ENCODE measurements around the gene TFAP2E.
"Not testable (repeated sequence)": the region's sequence is repeated elsewhere in the genome, so short reads cannot be mapped to it uniquely, and the experiment has no call there.

The TFAP2E gene

DNA sequence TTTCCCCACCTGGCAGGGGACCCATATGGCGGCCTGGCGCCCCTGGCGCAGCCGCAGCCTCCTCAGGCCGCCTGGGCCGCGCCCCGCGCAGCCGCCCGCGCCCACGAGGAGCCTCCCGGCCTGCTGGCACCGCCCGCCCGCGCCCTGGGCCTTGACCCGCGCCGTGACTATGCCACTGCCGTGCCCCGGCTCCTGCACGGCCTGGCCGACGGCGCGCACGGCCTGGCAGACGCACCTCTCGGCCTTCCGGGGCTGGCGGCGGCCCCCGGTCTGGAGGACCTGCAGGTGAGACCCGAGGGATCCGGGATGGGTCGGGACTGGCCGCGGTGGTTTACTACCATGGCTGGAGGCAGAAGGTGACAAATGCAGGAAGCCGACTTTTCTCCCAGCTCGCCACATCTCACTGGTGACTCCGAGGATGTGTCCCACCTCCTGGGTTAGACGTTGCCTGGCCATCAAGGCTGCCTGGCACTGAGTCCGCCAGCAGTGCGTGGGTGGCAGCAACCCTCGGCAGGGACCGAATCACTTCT, 1.1 kb downstream of the TFAP2E start:
- no peak for DNase-seq (ENCODE audit: low read depth in 2 of 2)

DNA sequence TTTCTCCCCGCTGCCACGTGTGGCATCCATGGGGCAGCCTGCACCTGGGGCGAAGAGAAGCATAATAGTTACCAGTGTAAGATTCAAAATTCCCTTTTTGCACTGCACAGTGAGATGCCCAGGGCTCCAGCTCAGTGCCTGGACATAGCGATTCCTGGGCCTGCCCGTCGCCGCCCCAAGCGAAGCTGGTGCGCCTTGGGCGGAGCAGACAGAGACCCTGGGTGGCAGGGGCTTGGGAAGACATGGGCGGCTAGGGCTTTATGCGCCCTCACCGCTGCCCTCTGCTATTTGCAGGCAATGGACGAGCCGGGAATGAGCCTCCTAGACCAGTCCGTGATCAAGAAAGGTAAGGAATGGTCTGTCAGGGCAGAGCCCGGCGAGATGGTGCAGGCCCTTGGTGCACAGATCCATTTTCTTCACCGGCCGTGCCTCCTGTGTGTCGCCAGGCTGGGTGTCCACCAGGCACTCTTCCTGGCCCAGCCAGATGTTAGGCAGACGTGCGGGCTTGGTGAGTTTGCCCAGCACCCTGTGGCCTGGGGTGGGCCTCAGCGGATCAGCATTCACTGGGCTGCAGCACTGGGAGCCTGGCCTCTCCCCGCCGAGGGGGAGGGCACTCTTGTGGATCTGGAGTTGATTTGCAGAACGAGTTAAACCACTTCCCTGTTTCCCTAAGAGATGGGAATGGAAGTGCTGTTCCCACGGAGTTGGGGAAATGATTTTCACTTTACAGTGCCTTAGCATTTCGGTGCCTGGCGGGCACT, 1.7 kb downstream of the TFAP2E start:
- DNase-seq (ENCODE audit: low read depth in 2 of 2): no peak

GRCh38 chr1:35575416-35575958, 2.4 kb downstream of the TFAP2E start:
- DNase-seq (ENCODE audit: low read depth in 2 of 2): no peak

GRCh38 chr1:35576061-35576765, 3.1 kb downstream of the TFAP2E start:
- DNase-seq (ENCODE audit: low read depth in 2 of 2): no peak

DNA sequence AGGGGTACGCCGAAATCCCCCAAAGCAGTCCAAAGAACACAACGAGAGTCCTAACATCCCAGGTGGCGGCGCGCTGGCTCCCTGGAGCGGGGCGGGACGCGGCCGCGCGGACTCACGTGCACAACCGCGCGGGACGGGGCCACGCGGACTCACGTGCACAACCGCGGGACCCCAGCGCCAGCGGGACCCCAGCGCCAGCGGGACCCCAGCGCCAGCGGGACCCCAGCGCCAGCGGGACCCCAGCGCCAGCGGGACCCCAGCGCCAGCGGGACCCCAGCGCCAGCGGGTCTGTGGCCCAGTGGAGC, 3.6 kb downstream of the TFAP2E start:
- not testable (repeated sequence) for DNase-seq (ENCODE audit: low read depth in 2 of 2)

GRCh38 chr1:35577071-35577998, 4.2 kb downstream of the TFAP2E start:
- peak; percentile 42 to 49 for DNase-seq (ENCODE audit: low read depth in 2 of 2)

DNA sequence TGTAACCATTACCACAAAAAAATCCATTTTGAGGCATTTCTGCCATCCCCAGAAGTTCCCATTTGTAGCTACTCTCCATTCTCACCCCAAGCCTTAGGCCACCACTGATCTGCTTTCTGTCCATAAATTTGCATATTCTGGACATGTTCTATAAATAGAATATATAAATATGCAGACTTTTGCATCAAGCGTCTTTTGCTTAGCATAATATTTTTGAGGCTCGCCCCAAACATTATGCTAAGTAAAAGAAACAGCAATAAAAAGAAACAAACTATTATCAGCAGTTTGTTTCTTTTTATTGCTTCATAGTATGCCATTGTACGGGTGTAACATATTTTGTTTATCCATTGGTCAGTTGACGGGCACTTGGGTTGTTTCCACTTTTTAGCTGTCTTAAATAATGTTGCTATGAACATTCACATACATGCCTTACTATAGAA, 7.9 kb downstream of the TFAP2E start:
- DNase-seq (ENCODE audit: low read depth in 2 of 2): no peak

DNA sequence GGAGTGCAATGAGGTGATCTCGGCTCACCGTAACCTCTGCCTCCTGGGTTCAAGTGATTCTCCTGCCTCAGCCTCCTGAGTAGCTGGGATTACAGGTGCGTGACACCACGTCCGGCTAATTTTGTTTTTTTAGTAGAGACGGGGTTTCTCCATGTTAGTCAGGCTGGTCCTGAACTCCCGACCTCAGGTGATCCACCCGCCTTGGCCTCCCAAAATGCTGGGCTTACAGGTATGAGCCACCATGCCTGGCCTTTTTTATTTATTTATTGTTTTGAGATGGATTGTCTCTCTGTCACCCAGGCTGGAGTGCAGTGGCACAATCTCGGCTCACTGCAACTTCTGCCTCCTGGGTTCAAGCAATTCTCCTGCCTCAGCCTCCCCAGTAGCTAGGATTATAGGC, 8.5 kb downstream of the TFAP2E start:
- not testable (repeated sequence) for DNase-seq (ENCODE audit: low read depth in 2 of 2)

- DNase-seq (ENCODE audit: low read depth in 2 of 2): no peak
Observed at GRCh38 chr1:35585281-35585680, 12.2 kb downstream of the TFAP2E start.

GRCh38 chr1:35585805-35586204, 12.7 kb downstream of the TFAP2E start:
- not testable (repeated sequence) for DNase-seq (ENCODE audit: low read depth in 2 of 2)

- no peak for DNase-seq (ENCODE audit: low read depth in 2 of 2)
Observed at GRCh38 chr1:35586808-35587207, 13.7 kb downstream of the TFAP2E start.

DNA sequence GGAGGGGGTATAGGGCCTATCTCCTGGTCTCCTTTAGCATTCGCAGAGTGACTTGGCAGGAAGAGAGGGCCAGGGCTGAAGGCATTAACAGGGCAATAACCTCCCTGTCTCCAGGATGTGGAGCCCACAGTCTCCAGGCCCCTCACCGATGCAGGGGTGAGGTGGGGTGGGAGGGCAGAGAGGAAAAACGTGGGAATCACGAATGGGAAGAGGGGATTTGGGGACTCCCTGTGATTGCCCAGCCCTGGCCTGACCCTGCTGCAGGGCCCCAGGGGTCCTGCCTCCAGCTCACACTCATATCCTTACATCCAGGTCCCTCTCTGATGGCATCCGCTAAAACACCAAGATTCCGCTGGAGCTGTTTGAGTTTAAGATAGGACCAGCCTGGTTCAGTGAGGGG, 14.6 kb downstream of the TFAP2E start:
- DNase-seq (ENCODE audit: low read depth in 2 of 2): no peak

DNA sequence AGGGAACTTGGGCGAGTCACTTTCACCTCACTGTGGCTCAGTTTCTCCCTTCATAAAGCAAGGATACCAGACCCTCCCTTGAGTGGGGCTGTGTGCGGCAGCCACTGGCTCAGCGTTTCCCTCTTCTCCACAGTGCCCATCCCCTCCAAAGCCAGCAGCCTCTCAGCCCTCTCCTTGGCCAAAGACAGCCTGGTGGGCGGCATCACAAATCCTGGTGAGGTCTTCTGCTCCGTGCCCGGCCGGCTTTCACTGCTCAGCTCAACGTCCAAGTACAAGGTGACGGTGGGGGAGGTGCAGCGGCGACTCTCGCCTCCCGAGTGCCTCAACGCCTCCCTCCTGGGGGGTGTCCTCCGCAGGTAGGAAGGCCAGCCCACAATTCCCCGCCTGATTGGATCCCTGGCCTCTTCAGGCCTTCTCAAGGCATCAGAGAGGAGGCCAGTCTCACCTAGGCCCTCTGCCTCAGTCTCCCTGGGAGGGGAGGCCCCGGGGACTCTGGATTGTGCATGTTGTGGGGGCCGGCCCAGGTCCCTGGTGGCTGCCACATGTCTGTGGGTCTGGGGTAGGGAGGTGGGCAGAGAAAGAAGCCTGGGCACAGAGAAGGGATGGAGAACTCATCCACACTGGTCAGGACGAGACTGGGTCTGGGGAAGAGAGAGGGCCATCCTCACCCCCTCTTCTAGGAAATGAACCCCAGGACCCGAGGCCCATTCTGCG, 15.2 kb downstream of the TFAP2E start:
- DNase-seq (ENCODE audit: low read depth in 2 of 2): no peak

DNA sequence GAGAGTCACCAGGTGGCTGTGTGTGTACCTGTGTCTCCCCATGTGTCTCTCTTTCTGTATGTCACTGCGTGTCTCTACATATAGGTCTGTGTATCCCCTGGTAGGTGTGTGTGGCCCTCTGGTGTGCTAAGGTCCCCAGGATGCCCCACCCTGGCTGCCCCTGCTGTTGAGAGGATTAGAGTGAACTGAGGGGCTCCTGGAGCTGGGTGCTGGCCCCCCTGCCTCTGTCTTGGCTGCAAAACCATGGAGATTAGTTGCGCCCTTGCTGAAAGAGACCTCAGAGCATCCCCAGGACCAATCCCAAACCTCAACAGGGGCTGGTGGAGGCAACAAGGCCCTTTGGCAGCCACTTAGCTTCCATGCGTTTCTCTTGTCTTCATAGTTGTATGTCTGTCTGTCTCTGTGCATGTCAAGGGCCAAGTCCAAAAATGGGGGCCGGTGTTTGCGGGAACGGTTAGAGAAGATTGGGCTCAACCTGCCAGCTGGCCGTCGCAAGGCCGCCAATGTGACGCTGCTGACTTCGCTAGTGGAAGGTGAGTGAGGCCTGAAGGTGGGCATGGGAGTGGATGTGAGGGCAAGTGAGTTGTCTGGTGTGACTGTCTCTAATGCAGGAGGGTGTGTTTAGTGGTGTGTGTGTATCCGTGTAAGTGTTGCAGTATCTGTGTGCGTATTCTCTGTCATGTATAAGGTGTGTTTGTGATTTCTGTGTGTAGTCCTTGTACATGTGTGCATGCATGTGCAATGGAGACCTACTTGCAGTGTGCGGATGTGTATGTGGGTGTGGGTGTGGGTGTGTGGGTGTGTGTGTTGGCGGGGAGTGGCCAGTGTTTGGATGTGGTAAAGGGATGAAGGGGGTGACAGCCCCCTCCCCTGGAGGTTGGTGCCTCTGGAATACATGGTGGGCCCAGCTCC, 16.7 kb downstream of the TFAP2E start:
- no peak for DNase-seq (ENCODE audit: low read depth in 2 of 2)

GRCh38 chr1:35590476-35591040, 17.4 kb downstream of the TFAP2E start:
- DNase-seq (ENCODE audit: low read depth in 2 of 2): no peak

DNA sequence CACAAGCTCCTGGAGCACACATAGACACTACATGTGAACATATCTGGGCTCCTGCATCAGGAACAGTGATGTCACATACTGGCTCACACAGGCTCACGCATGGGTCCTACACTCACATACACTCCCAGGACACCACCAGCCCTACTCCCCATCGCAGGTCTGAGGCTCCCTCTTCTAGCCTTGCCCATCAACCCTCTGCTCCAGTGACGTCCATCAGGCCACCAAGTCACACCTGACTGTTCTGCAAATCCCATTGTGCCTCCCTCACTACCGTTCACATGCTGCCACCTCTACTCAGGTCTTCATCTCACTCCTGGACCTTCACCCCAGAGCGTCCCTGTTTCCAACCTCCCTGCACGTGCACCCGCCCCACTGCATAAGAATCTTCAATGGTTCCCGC, 18.1 kb downstream of the TFAP2E start:
- no peak for DNase-seq (ENCODE audit: low read depth in 2 of 2)

- DNase-seq (ENCODE audit: low read depth in 2 of 2): no peak
Observed at GRCh38 chr1:35592991-35593769, 20.1 kb downstream of the TFAP2E start.

DNA sequence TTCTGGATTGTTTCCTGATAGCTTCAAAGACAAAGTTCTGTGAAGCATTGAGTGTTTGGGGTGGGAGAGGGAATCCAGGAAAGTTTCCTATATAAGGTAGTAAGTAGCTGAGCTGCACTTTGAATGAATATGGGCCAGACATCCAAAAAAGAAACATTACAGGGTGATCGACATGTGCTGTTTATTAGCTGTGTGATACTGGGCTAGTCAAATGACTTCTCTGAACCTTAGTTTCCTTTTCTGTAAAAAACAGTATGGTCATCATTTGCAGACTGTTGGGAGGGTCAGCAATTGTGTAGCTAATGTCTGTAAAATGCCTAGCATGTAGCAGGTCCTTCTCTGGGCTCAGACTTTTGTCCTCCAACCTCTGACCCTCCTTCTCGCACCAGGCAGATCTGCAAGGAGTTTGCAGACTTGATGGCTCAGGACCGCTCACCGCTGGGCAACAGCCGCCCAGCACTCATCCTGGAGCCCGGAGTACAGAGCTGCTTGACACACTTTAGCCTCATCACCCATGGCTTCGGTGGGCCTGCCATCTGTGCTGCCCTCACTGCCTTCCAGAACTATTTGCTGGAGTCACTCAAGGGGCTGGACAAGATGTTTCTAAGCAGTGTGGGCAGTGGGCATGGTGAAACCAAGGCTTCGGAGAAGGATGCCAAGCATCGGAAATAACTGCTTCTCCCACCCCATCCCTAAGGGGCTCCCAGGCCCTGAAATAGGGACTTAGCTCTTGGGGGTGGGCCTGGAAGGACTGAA, 21.1 kb downstream of the TFAP2E start:
- no peak for DNase-seq (ENCODE audit: low read depth in 2 of 2)
